DOHH2 (cell line): Measurements from ENCODE around the gene ERLEC1.

Experiments used
- H3F3A ChIP-seq: fragments of 200-600 bp; sonication (generic), shearing (Covaris generic); 2 replicates; pipeline ENCODE4 v1.6.0; 2016; ENCODE audit warnings: antibody characterized with exemption, mild to moderate bottlenecking; ENCODE audit not compliant: control insufficient read depth, insufficient read depth
- H3K27ac ChIP-seq: fragments of 200-600 bp; sonication (generic); 2 replicates; pipeline ENCODE4 v1.5.1; 2014; ENCODE audit warnings: low read depth, mild to moderate bottlenecking, low read length, moderate library complexity
- H3K27me3 ChIP-seq: fragments of 200-600 bp; sonication (generic); 2 replicates; pipeline ENCODE4 v1.6.1; 2014; ENCODE audit warnings: mild to moderate bottlenecking, low read length, mixed read lengths; ENCODE audit not compliant: control insufficient read depth
- H3K36me3 ChIP-seq: fragments of 200-600 bp; sonication (generic); 2 replicates; pipeline ENCODE4 v1.6.1; 2014; ENCODE audit warnings: mild to moderate bottlenecking, low read length, moderate library complexity, mixed read lengths; ENCODE audit not compliant: control insufficient read depth
- H3K4me1 ChIP-seq: fragments of 200-600 bp; sonication (generic); 2 replicates; pipeline ENCODE4 v1.6.1; 2014; ENCODE audit warnings: mild to moderate bottlenecking, low read length, mixed read lengths; ENCODE audit not compliant: control insufficient read depth
- H3K4me2 ChIP-seq: fragments of 200-600 bp; sonication (generic); 2 replicates; pipeline ENCODE4 v1.6.0; 2014; ENCODE audit warnings: mild to moderate bottlenecking, low read length, moderate library complexity
- H3K4me3 ChIP-seq: fragments of 200-600 bp; sonication (generic); 2 replicates; pipeline ENCODE4 v1.5.1; 2014; ENCODE audit warnings: mild to moderate bottlenecking, low read length, mixed read lengths
- H3K79me2 ChIP-seq: fragments of 200-600 bp; sonication (generic); 2 replicates; pipeline ENCODE4 v1.6.1; 2014; ENCODE audit warnings: mild to moderate bottlenecking, low read length, mixed read lengths; ENCODE audit not compliant: control insufficient read depth
- H3K9me2 ChIP-seq: fragments of 200-600 bp; sonication (generic); replicated peaks from 2 replicates; pipeline ENCODE4 v1.6.1; 2014; ENCODE audit warnings: mild to moderate bottlenecking, low read length, mixed read lengths; ENCODE audit not compliant: control insufficient read depth
- H3K9me3 ChIP-seq: fragments of 200-600 bp; sonication (generic); 2 replicates; pipeline ENCODE4 v1.6.1; 2014; ENCODE audit warnings: antibody characterized with exemption, low read length, mixed read lengths; ENCODE audit not compliant: control insufficient read depth, insufficient read depth
- H4K20me1 ChIP-seq: fragments of 200-600 bp; sonication (generic); 2 replicates; pipeline ENCODE4 v1.6.0; 2014; ENCODE audit warnings: low read depth, mild to moderate bottlenecking, antibody characterized with exemption, low read length, moderate library complexity; ENCODE audit not compliant: control insufficient read depth, insufficient read depth
- CTCF ChIP-seq: fragments of 200-600 bp; sonication (generic); IDR thresholded peaks from one replicate; pipeline ENCODE4 v1.5.1; 2014; ENCODE audit warnings: antibody characterized with exemption, mild to moderate bottlenecking, low read depth, low read length; ENCODE audit not compliant: poor library complexity, severe bottlenecking
- EZH2phosphoT487 ChIP-seq: fragments of 200-600 bp; sonication (generic); IDR thresholded peaks from 2 replicates; pipeline ENCODE4 v1.6.1; 2017; ENCODE audit warnings: borderline replicate concordance, mild to moderate bottlenecking, antibody characterized with exemption, low read length, moderate library complexity, mixed read lengths

Gene ERLEC1

GRCh38 chr2:53826030-53826410 is 39.2 kb downstream of the ERLEC1 start:
- TF ChIP-seq CTCF (no peak), EZH2phosphoT487 (no peak)

GRCh38 chr2:53826587-53827397 is 39.9 kb downstream of the ERLEC1 start:
- Histone ChIP-seq H3K27ac (no peak overlapping the region), H3K79me2 (no peaks in the 10 kb centered on the region), H3F3A (no peaks in the 10 kb centered on the region), H3K9me3 (no peaks in the 10 kb centered on the region), H3K36me3 (no peaks in the 10 kb centered on the region), H3K9me2 (no peaks in the 10 kb centered on the region), H3K4me2 (no peak overlapping the region), H3K4me3 (no peak overlapping the region), H3K4me1 (no peaks in the 10 kb centered on the region), H3K27me3 (no peaks in the 10 kb centered on the region), H4K20me1 (no peaks in the 10 kb centered on the region)
- no peak for TF ChIP-seq EZH2phosphoT487
- TF ChIP-seq CTCF = no peak

More at GRCh38 chr2:53826030-53826410, 39.2 kb downstream of the ERLEC1 start:
- no peaks in the 10 kb centered on the region for H3K9me2 ChIP-seq
- no peaks in the 10 kb centered on the region for H3K27me3 ChIP-seq
- no peaks in the 10 kb centered on the region for H3F3A ChIP-seq
- no peaks in the 10 kb centered on the region for H3K79me2 ChIP-seq
- no peak overlapping the region for H3K4me3 ChIP-seq
- no peaks in the 10 kb centered on the region for H3K4me1 ChIP-seq
- H4K20me1 ChIP-seq = no peaks in the 10 kb centered on the region
- H3K27ac ChIP-seq = no peak overlapping the region
- no peak overlapping the region for H3K4me2 ChIP-seq
- no peaks in the 10 kb centered on the region for H3K9me3 ChIP-seq
- H3K36me3 ChIP-seq = no peaks in the 10 kb centered on the region

GRCh38 chr2:53827398-53828175 is 40.7 kb downstream of the ERLEC1 start:
- Histone ChIP-seq H3K4me1 (no peaks in the 10 kb centered on the region), H3K4me3 (no peak overlapping the region), H3K27ac (no peak overlapping the region), H3K9me3 (no peaks in the 10 kb centered on the region), H3K79me2 (no peaks in the 10 kb centered on the region), H3K36me3 (no peaks in the 10 kb centered on the region), H3K9me2 (no peaks in the 10 kb centered on the region), H3K4me2 (no peak overlapping the region), H4K20me1 (no peaks in the 10 kb centered on the region), H3K27me3 (no peaks in the 10 kb centered on the region), H3F3A (no peaks in the 10 kb centered on the region)
- no peak for TF ChIP-seq CTCF
- no peak for TF ChIP-seq EZH2phosphoT487
